ENCODE measurements around the gene B3GAT3.
"Not testable (repeated sequence)": the region's sequence is repeated elsewhere in the genome, so short reads cannot be mapped to it uniquely, and the experiment has no call there.

The B3GAT3 gene

GRCh38 chr11:62604460-62605120, 17.2 kb downstream of the B3GAT3 start:
- DNase-seq (ENCODE audit: low read depth in 2 of 3, low spot score in 1 of 3) = no peak

DNA sequence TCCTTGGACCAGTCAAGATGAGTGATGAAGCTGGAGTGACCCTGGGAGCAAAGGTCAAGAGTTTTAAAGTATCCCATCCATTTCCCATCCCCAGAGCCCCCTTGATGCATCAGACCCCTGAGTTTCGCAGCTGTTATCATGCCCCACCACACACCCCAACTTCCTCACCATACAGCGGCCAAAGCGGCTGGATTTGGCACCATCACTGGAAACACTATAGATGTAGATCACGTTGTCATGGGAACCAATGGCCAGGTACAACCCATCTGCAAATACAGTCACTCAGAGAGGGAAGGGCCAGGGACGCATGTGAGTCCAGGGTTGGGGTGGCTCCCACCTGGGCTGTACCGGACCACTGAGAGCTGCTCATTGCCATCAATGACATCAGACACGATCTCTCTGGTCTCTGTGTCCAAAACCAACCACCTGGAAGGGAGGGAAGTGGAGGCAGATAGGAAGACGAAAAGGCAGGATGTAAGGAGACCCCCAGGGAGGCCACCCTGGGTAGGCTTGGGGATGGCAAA, 17.9 kb downstream of the B3GAT3 start:
- DNase-seq (ENCODE audit: low read depth in 2 of 3, low spot score in 1 of 3) = no peak

DNA sequence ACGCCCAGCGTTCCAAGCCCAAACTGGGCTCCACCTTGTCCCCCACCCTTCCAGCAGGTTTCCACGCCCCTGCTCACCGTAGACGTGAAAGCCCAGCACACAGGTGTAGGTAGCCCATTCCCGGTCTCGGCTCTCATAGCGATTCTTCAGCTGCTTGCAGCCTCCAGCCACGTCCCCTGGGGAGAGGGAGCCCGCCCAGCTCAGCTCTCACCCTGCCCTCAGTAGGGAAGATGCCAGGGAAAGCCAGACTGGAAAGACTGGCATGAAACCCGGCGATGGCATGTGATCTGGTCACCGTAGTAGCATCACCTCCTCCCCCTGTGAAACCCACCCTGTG, 18.7 kb downstream of the B3GAT3 start:
- no peak for DNase-seq (ENCODE audit: low read depth in 2 of 3, low spot score in 1 of 3)

DNA sequence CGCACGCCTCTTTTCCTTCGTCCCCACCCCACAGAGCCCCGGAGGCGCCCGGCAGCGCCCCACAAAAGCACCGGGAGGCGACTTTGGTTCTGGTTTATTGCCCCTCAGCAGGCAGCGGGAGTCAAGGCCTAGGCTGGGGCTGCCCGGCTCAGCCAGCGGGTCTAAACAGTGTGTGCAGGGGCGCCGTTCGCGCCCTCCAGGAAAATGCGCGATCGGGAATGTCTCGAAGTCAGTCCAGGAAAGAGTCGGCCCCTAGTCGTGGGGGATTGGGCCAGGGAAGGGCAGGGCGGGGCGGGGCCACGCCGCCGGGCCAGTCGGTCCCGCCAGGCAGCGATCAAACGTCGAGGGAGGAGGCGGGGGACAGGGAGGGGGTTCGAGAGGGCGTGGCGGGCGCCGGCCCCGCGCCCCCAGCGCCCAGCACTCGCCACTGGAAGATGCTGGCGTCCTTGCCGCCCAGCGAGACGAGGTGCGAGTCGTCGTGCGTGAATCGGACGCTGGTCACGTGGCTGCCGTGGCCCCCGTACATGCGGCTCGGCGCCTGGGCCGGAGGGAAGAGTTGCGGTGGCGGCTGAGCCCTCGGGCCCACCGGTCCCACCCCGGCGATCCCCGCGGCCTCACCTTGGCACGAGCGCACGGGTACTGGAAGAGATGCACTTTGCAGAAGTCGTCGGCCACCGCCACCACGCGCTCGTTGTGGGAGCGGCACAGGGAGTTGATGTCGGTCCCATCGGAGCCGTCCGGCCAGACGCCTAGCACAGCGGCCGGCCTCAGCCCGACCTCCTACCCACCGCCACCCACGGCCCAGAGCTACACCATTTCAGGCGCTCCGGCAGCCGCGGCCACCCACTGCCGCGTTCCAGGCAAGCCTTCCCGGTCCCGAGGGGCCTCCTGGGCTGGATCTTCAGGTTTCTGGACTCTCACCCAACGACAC, 19.4 kb downstream of the B3GAT3 start:
- no peak for DNase-seq (ENCODE audit: low read depth in 2 of 3, low spot score in 1 of 3)

- DNase-seq (ENCODE audit: low read depth in 2 of 3, low spot score in 1 of 3) = peak; percentile 99 to 100 (median 100)
Measured at GRCh38 chr11:62601372-62602140, 20.2 kb downstream of the B3GAT3 start, which contains the start of gene MTA2. TSS of gene MTA2 (minus strand) at chr11:62601865. CDS start at chr11:62601450, 415 bp downstream.

GRCh38 chr11:62601122-62601371, 20.7 kb downstream of the B3GAT3 start:
- peak in 1 of 3 donors; percentile 53 for DNase-seq (ENCODE audit: low read depth in 2 of 3, low spot score in 1 of 3)

GRCh38 chr11:62600367-62601121, 21.2 kb downstream of the B3GAT3 start:
- DNase-seq (ENCODE audit: low read depth in 2 of 3, low spot score in 1 of 3) = no peak

- no peak for DNase-seq (ENCODE audit: low read depth in 2 of 3, low spot score in 1 of 3)
Measured at GRCh38 chr11:62599901-62600300, 21.9 kb downstream of the B3GAT3 start.

- DNase-seq (ENCODE audit: low read depth in 2 of 3, low spot score in 1 of 3) = peak; percentile 92 to 96 (median 94)
Measured at GRCh38 chr11:62599069-62599696, 22.6 kb downstream of the B3GAT3 start.

- DNase-seq (ENCODE audit: low read depth in 2 of 3, low spot score in 1 of 3) = no peak
Measured at GRCh38 chr11:62595124-62595523, 26.7 kb downstream of the B3GAT3 start.

DNA sequence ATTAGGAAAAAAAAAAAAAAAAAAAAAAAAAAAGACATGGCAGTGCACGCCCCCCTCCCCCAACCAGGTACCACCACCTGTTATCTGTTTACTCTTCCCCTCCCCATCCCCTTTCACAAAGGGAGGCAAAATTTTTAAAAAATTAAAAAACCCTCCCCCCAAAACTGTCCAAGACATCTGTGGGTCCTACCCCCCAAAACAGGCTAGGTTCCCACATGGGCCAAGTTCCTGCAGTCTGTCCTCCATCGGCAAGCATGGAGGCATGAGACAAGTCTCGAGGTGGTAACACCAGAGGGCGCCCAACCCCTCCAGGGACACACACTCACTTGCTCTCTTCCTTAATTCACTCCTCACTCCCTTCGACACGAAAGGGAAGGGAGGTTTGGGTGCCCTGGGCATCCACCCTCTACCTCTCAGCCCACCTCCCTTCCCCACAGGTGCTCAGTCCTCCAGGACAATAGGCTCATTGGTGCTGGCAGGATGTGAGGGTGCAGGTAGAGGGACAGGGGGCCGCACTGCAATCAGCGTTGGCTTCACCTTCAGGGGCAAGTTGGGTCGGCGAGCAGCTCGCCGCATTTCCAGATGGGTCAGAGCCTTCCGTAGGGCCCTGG, 28.2 kb downstream of the B3GAT3 start:
- DNase-seq (ENCODE audit: low read depth in 2 of 3, low spot score in 1 of 3) = peak; percentile 70 to 76 (median 70)

DNA sequence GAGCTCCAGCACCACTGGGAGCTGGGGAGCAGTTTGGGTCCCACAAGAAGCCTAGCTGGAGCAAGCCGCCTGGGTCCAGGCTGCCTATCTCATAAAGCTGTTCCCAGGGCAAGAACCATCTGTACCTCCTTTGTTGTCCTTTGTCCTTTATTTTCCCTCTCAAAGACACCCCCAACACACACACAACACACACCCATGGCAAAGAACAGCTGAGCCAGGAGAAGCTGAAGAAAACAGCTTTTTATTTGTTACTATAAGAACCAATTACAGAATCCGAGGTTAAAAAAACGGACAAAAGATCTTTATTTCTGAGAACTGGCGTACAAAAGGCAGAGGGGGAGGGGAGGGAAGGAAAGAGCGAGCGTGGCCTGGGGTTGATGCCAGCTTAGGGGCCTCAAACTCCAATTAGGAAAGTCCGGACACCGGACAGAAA, 28.8 kb downstream of the B3GAT3 start:
- no peak for DNase-seq (ENCODE audit: low read depth in 2 of 3, low spot score in 1 of 3)

DNA sequence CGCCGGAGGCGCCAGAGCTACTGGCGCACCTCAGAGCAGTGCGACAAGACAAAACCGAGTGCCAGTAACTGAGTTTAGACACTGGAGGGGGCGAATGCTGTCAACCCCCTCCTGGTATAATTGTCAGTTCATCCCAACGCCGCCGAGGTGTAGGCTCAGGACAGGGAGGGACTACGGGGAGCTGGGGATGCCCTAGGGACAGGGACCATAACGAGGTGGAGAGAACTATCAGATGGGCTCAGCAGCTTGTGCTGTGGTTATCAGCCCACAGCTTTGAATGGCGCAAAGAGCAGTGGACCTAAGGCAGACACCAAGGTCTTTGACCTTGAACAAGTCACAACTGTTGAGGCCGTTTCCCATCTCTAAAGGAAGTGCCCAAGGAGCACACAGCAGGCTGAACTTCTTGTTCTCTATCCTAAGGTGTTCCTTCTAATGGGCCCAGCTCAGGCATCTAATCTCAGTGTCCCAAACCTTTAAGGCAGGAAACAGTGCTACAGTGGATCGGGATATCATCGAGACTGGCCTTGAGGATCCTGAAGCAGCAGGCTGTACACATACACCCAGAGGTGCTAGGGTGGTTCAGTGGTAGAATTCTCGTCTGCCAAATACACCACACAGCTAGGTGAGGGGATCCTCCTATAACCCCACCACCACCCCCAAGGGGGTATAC, 29.5 kb downstream of the B3GAT3 start:
- no peak for DNase-seq (ENCODE audit: low read depth in 2 of 3, low spot score in 1 of 3)

GRCh38 chr11:62591448-62592145, 30.2 kb downstream of the B3GAT3 start, which contains the start of gene TUT1:
TSS of gene TUT1 (minus strand) at chr11:62591523. CDS start at chr11:62591485, 38 bp downstream.
- peak; percentile 91 to 97 (median 95) for DNase-seq (ENCODE audit: low read depth in 2 of 3, low spot score in 1 of 3)

DNA sequence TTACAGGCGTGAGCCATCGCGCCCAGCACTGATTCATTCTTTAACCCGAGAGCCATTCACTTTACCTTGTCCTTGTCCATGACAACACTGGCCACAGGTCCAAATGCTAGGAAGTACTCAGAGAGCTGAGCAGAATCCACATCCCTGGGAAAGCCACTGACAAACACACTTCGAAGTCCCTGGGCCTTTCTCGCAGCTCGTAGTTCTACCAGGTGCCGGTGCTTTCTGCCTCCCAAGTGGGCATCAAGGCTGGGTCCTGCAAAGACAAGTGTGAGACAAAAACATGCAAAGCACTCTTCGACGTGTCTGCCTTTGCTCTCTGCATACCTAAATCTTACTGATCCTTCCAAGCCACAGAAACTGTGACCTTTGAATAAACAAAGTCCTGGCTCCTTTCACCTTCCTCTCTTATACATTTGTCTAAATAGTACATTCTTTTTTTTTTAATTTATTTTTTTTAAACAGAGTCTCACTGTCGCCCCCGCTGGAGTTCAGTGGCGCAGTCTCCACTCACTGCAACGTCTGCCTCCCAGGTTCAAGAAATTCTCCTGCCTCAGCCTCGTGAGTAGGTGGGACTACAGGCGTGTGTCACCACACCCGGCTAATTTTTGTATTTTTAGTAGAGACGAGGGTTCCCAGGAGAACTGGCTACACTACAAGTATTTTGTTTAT, 32.7 kb downstream of the B3GAT3 start:
- DNase-seq (ENCODE audit: low read depth in 2 of 3, low spot score in 1 of 3) = no peak

- not testable (repeated sequence) for DNase-seq (ENCODE audit: low read depth in 2 of 3, low spot score in 1 of 3)
Measured at GRCh38 chr11:62585356-62585755, 36.4 kb downstream of the B3GAT3 start.

DNA sequence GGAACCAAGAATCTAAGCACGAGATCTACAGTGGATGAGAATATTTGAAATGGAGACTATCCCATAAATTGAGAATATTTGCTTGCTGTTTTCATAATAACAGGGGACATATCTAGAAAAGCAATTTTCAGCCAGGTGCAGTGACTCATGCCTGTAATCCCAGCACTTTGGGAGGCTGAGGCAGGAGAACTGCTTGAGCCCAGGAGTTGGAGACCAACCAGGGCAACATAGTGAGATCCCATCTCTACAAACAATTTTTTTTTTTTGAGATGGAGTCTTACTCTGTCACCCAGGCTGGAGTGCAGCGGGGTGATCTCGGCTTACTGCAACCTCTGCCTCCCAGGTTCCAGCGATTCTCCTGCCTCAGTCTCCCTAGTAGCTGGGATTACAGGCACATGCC, 40.1 kb downstream of the B3GAT3 start:
- DNase-seq (ENCODE audit: low read depth in 2 of 3, low spot score in 1 of 3) = not testable (repeated sequence)

Data from stimulated activated CD4-positive, alpha-beta T cell treated with anti-CD3 and anti-CD28 coated beads, Interleukin-12 subunit alpha, Interleukin-12 subunit beta, amount 100 ng/mL, for 48 hours (primary cell).